Muscle of arm (tissue), 12 donors: ENCODE measurements around the gene CRYL1. TPM values are rescaled to one million over a fixed set of nuclear protein-coding genes. Genes with fewer than 3 reads are reported as not detected.
"Not testable (repeated sequence)": the region's sequence is repeated elsewhere in the genome, so short reads cannot be mapped to it uniquely, and the experiment has no call there.

Source experiments
- DNase-seq: peaks from one replicate; pipeline ENCODE4 v3.0.0-alpha.2; 2013
- polyA plus RNA-seq, 12 donors: library from polyadenylated mRNA; unstranded; fragments of 120-200 nt; gene quantifications; one replicate each; pipeline ENCODE4 v1.2.1, GENCODE V29; 2013; ENCODE audit not compliant: insufficient read length in 12 of 12

The CRYL1 gene
- polyA plus RNA-seq, 12 donors, result 20.7 to 33.5 (median 25.2) TPM; not detected in 1

- no peak for DNase-seq
Observed at GRCh38 chr13:20461860-20462532, 63.7 kb downstream of the CRYL1 start.

GRCh38 chr13:20461481-20461859 lies 64.2 kb downstream of the CRYL1 start:
- no peak for DNase-seq

GRCh38 chr13:20460761-20461160 lies 64.9 kb downstream of the CRYL1 start:
- DNase-seq, result no peak

- DNase-seq, result no peak
Observed at GRCh38 chr13:20457670-20458069, 68.0 kb downstream of the CRYL1 start.

GRCh38 chr13:20456737-20457136 lies 68.9 kb downstream of the CRYL1 start:
- no peak for DNase-seq

- DNase-seq, result no peak
Observed at GRCh38 chr13:20451397-20451796, 74.3 kb downstream of the CRYL1 start.

GRCh38 chr13:20448470-20448869 lies 77.2 kb downstream of the CRYL1 start:
- no peak for DNase-seq

GRCh38 chr13:20446900-20447299 lies 78.8 kb downstream of the CRYL1 start:
- DNase-seq, result no peak

GRCh38 chr13:20446405-20446804 lies 79.3 kb downstream of the CRYL1 start:
- no peak for DNase-seq

GRCh38 chr13:20442798-20443381 lies 82.8 kb downstream of the CRYL1 start:
- no peak for DNase-seq

- DNase-seq, result no peak
Observed at GRCh38 chr13:20442375-20442774, 83.3 kb downstream of the CRYL1 start.

- DNase-seq, result no peak
Observed at GRCh38 chr13:20441879-20442278, 83.8 kb downstream of the CRYL1 start.

GRCh38 chr13:20441056-20441455 lies 84.6 kb downstream of the CRYL1 start:
- DNase-seq, result no peak

- no peak for DNase-seq
Observed at GRCh38 chr13:20439261-20439660, 86.4 kb downstream of the CRYL1 start.

- no peak for DNase-seq
Observed at GRCh38 chr13:20438801-20439200, 86.9 kb downstream of the CRYL1 start.

- DNase-seq, result no peak
Observed at GRCh38 chr13:20436505-20436904, 89.2 kb downstream of the CRYL1 start.

GRCh38 chr13:20435616-20436368 lies 89.9 kb downstream of the CRYL1 start:
- DNase-seq, result no peak

GRCh38 chr13:20434210-20434609 lies 91.4 kb downstream of the CRYL1 start:
- not testable (repeated sequence) for DNase-seq

GRCh38 chr13:20431687-20432384 lies 93.8 kb downstream of the CRYL1 start:
- DNase-seq, result no peak

- no peak for DNase-seq
Observed at GRCh38 chr13:20431080-20431479, 94.6 kb downstream of the CRYL1 start.

- no peak for DNase-seq
Observed at GRCh38 chr13:20430296-20430695, 95.4 kb downstream of the CRYL1 start.

- no peak for DNase-seq
Observed at GRCh38 chr13:20429682-20430081, 96.0 kb downstream of the CRYL1 start.
